IMR-90 (cell line): Measurements from ENCODE around the gene MCTP2. TPM values are rescaled to one million over a fixed set of nuclear protein-coding genes. Genes with fewer than 3 reads are reported as not detected.

Experiments used
- ATAC-seq: fragments of 200-7000 bp; cut with Tn5 transposase; 2 replicates; pipeline ENCODE4 v1.9.1; 2020; ENCODE audit warnings: low read depth, mild to moderate bottlenecking, moderate library complexity
- BruUV-seq: library from RNA; stranded (reverse); fragments of 400-500 nt; replicated peaks from 2 replicates; lab custom pipeline; 2021; lab: Mats Ljungman, UMichigan
- CTCF ChIA-PET: fragments of 300-600 bp; formaldehyde crosslinking; extraction: SDS; loops from one replicate; lab custom pipeline; 2021; ENCODE audit warnings: antibody characterized with exemption; lab: Yijun Ruan, JAX
- POLR2A ChIA-PET: fragments of 300-600 bp; sonication (Branson Sonifier 250); formaldehyde crosslinking; loops from one replicate; lab custom pipeline; 2022; ENCODE audit warnings: antibody characterized with exemption; ENCODE audit not compliant: unreplicated experiment; lab: Charles Lee
- DNase-seq: peaks from one replicate; pipeline ENCODE4 v3.0.0; 2013
- H2AFZ ChIP-seq: replicated peaks from 2 replicates; pipeline ENCODE3; 2013; ENCODE audit warnings: low read length, mild to moderate bottlenecking; ENCODE audit not compliant: poor library complexity
- H2AK5ac ChIP-seq: 2 replicates; pipeline ENCODE4 v1.6.1; 2013; ENCODE audit warnings: low read depth, low read length, inconsistent platforms
- H2AK9ac ChIP-seq: replicated peaks from 2 replicates; pipeline ENCODE3; 2013; ENCODE audit warnings: mild to moderate bottlenecking, low read depth, low read length, moderate library complexity; ENCODE audit not compliant: poor library complexity
- H2BK120ac ChIP-seq: 2 replicates; pipeline ENCODE4 v1.6.1; 2013; ENCODE audit warnings: low read depth, low read length, inconsistent platforms
- H2BK15ac ChIP-seq: 3 replicates; pipeline ENCODE4 v1.6.1; 2013; ENCODE audit warnings: low read depth, low read length, inconsistent platforms
- H2BK20ac ChIP-seq: 2 replicates; pipeline ENCODE4 v1.6.1; 2013; ENCODE audit warnings: low read depth, mild to moderate bottlenecking, inconsistent platforms, low read length, moderate library complexity
- H2BK5ac ChIP-seq: 2 replicates; pipeline ENCODE4 v1.6.1; 2013; ENCODE audit warnings: mild to moderate bottlenecking, low read depth, low read length, inconsistent platforms; ENCODE audit not compliant: poor library complexity, severe bottlenecking
- H3K14ac ChIP-seq: replicated peaks from 2 replicates; pipeline ENCODE4 v1.6.1; 2013; ENCODE audit warnings: low read depth, low read length, inconsistent platforms
- H3K18ac ChIP-seq: 2 replicates; pipeline ENCODE4 v1.6.1; 2013; ENCODE audit warnings: low read depth, low read length, control low read depth
- H3K23ac ChIP-seq: 2 replicates; pipeline ENCODE4 v1.6.1; 2013; ENCODE audit warnings: low read depth, low read length, inconsistent platforms
- H3K27ac ChIP-seq: 2 replicates; pipeline ENCODE4 v1.5.1; 2013; ENCODE audit warnings: mild to moderate bottlenecking, control low read depth, low read length; ENCODE audit not compliant: insufficient read depth
- H3K27me3 ChIP-seq: 2 replicates; pipeline ENCODE4 v1.6.1; 2013; ENCODE audit warnings: low read length; ENCODE audit not compliant: control insufficient read depth, insufficient read depth
- H3K36me3 ChIP-seq: 2 replicates; pipeline ENCODE4 v1.6.1; 2013; ENCODE audit warnings: low read length, mixed read lengths; ENCODE audit not compliant: control insufficient read depth, insufficient read depth
- H3K4ac ChIP-seq: 2 replicates; pipeline ENCODE4 v1.6.1; 2013; ENCODE audit warnings: low read depth, low read length, inconsistent platforms
- H3K4me1 ChIP-seq: 2 replicates; pipeline ENCODE4 v1.6.1; 2013; ENCODE audit warnings: low read length, mixed read lengths; ENCODE audit not compliant: control insufficient read depth, insufficient read depth
- H3K4me2 ChIP-seq: 2 replicates; pipeline ENCODE4 v1.6.1; 2013; ENCODE audit warnings: low read depth, mild to moderate bottlenecking, control low read depth, low read length, moderate library complexity
- H3K4me3 ChIP-seq: 2 replicates; pipeline ENCODE4 v1.5.1; 2013; ENCODE audit warnings: low read depth, mild to moderate bottlenecking, control low read depth, low read length, moderate library complexity; ENCODE audit not compliant: insufficient read depth
- H3K56ac ChIP-seq: 2 replicates; pipeline ENCODE4 v1.6.1; 2013; ENCODE audit warnings: low read length, inconsistent platforms; ENCODE audit not compliant: insufficient read depth; ENCODE audit errors: extremely low read depth
- H3K79me1 ChIP-seq, 2 experiments: 2 replicates each; pipeline ENCODE4 v1.6.1; 2013; ENCODE audit warnings: low read length in 2 of 2, inconsistent platforms in 1 of 2, low read depth in 1 of 2
- H3K9ac ChIP-seq: 2 replicates; pipeline ENCODE4 v1.6.1; 2013; ENCODE audit warnings: low read depth, low read length, control low read depth
- H3K9me1 ChIP-seq: 2 replicates; pipeline ENCODE4 v1.6.1; 2013; ENCODE audit warnings: low read length, inconsistent platforms; ENCODE audit not compliant: insufficient read depth
- H3K9me3 ChIP-seq: 2 replicates; pipeline ENCODE4 v1.6.1; 2013; ENCODE audit warnings: low read length; ENCODE audit not compliant: control insufficient read depth, insufficient read depth
- H4K20me1 ChIP-seq: 2 replicates; pipeline ENCODE4 v1.6.1; 2013; ENCODE audit warnings: low read length, inconsistent platforms; ENCODE audit not compliant: insufficient read depth
- H4K5ac ChIP-seq: 2 replicates; pipeline ENCODE4 v1.6.1; 2013; ENCODE audit warnings: mild to moderate bottlenecking, low read depth, low read length, control low read depth
- H4K8ac ChIP-seq, 2 experiments: 2 replicates each; pipeline ENCODE4 v1.6.1; 2013; ENCODE audit warnings: low read depth in 2 of 2, low read length in 2 of 2, control low read depth in 1 of 2, inconsistent platforms in 1 of 2
- H4K91ac ChIP-seq: 2 replicates; pipeline ENCODE4 v1.6.1; 2013; ENCODE audit warnings: low read depth, low read length, inconsistent platforms; ENCODE audit not compliant: insufficient read depth
- MXI1 ChIP-seq: IDR thresholded peaks from 2 replicates; pipeline ENCODE4 v1.6.1; 2012; ENCODE audit warnings: low read depth, mild to moderate bottlenecking, low read length, moderate library complexity, borderline replicate concordance
- NFE2L2 ChIP-seq: fragments of 150-350 bp; IDR thresholded peaks from 2 replicates; pipeline ENCODE4 v1.6.1; 2016; ENCODE audit warnings: low read depth, mild to moderate bottlenecking, low read length
- RFX5 ChIP-seq: IDR thresholded peaks from 2 replicates; pipeline ENCODE4 v1.8.0; 2012; ENCODE audit warnings: low read depth, mild to moderate bottlenecking, low read length, moderate library complexity
- WGBS, 2 experiments: methylation state at CpG; one replicate each; pipeline versions ENCODE4 v1.1.5 to v1.1.7; 2013; ENCODE audit warnings: missing lambda C conversion rate in 2 of 2; ENCODE audit not compliant: insufficient read length in 1 of 2; ENCODE audit errors: extremely low coverage in 2 of 2; 5-methylcytosine and 5-hydroxymethylcytosine counted together
- dilution Hi-C: fragments of 300-500 bp; cut with HindIII; formaldehyde crosslinking; loops from one replicate; pipeline ENCODE4 v1.14.3; 2018; ENCODE audit warnings: low sequenced_read_pairs; ENCODE audit not compliant: unreplicated experiment
- in situ Hi-C: fragments of 300-500 bp; cut with MboI; formaldehyde crosslinking; loops from 3 replicates; pipeline ENCODE4 v1.14.3; 2019; ENCODE audit warnings: low sequenced_read_pairs, inconsistent platforms, mixed read lengths
- intact Hi-C: fragments of 100-400 bp; cut with micrococcal nuclease; formaldehyde crosslinking; loops from 2 replicates; pipeline ENCODE4 v1.10.0; 2022
- polyA plus RNA-seq, 3 experiments: library from polyadenylated mRNA; depleted of rRNA; stranded (reverse); fragments of >200 nt; gene quantifications; 2 replicates each; pipeline ENCODE4 v1.2.3, GENCODE V29; 2012; ENCODE audit warnings: low replicate concordance in 1 of 3
- total RNA-seq: library from RNA; depleted of rRNA; stranded (reverse); fragments of >200 nt; gene quantifications from 2 replicates; pipeline ENCODE4 v1.2.3, GENCODE V29; 2012
- TF ChIP-seq, protein P1 (sequence below): fragments of 150-350 bp; IDR thresholded peaks from 2 replicates; pipeline ENCODE4 v1.6.1; 2016; ENCODE audit warnings: low read depth, mild to moderate bottlenecking, low read length, moderate library complexity, borderline replicate concordance
- TF ChIP-seq, protein P2 (sequence below): fragments of 150-350 bp; IDR thresholded peaks from 2 replicates; pipeline ENCODE4 v1.6.1; 2017; ENCODE audit warnings: mild to moderate bottlenecking, antibody characterized with exemption, low read length, low read depth

The MCTP2 gene
- total and polyA plus RNA-seq, 2 of the 4 experiments (the other 2 are of a cell fraction) = 5.1 to 9.9 TPM

DNA sequence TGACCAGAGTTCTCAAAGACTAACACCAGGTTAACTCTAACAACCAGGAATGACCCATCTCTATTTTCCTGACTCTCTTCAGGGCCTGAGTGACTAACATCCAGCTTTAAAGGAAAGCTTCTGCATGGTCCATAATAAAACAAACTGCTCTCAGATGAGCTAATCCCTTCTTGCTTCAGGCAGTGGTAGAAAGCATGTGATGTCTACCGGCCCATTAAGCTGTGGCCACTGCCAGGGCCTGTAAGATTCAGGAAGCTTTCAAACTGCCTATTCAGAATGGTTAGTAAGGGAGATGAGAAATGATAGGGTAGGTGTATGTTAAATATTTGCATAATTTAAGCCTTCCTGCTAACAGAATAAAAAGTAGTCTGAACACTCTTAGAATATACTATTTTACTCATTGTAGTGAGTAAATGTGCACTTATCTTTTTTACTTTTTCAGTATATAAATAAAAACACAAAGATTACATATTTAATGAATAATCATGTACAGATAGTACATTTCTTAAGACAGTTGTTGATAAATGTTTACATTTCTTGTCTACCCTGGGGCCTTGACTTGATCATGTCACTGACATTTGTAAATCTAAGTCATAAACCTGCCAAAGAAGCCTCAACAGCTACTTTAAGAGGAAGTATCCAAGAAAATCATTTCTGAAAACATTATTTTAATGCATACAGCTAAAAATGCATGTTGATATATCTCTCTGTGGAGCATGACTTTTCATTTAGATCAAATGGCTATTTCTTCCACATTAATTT, 222.0 kb downstream of the MCTP2 start:
- Histone ChIP-seq H3K9me1 (no peaks in the 10 kb centered on the region), H3K4ac (no peak overlapping the region), H3K79me1 (no peaks in the 10 kb centered on the region), H3K4me2 (no peak overlapping the region), H2AFZ (no peak overlapping the region), H3K36me3 (no peaks in the 10 kb centered on the region; the same call in 1 of the 2 replicates), H2BK15ac (no peak overlapping the region), H4K5ac (no peak overlapping the region), H3K9me3 (no peaks in the 10 kb centered on the region), H2AK5ac (no peak overlapping the region), H4K20me1 (no peaks in the 10 kb centered on the region), H4K91ac (no peak overlapping the region), H3K27me3 (no peaks in the 10 kb centered on the region), H2BK5ac (no peak overlapping the region), H3K18ac (no peak overlapping the region), H2BK120ac (no peak overlapping the region), H4K8ac (no peak overlapping the region), H3K4me1 (no peaks in the 10 kb centered on the region; the same call in 1 of the 2 replicates), H3K56ac (no peak overlapping the region), H3K23ac (no peak overlapping the region), H3K9ac (no peak overlapping the region), H2BK20ac (no peak overlapping the region), H3K4me3 (no peak overlapping the region), H3K14ac (no peak overlapping the region), H3K27ac (no peak overlapping the region), H2AK9ac (no peak overlapping the region)
- TF ChIP-seq MXI1 = no peak
- TF ChIP-seq, protein P1, sequence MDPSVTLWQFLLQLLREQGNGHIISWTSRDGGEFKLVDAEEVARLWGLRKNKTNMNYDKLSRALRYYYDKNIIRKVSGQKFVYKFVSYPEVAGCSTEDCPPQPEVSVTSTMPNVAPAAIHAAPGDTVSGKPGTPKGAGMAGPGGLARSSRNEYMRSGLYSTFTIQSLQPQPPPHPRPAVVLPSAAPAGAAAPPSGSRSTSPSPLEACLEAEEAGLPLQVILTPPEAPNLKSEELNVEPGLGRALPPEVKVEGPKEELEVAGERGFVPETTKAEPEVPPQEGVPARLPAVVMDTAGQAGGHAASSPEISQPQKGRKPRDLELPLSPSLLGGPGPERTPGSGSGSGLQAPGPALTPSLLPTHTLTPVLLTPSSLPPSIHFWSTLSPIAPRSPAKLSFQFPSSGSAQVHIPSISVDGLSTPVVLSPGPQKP = no peak
- no peak for TF ChIP-seq NFE2L2
- TF ChIP-seq, protein P2, sequence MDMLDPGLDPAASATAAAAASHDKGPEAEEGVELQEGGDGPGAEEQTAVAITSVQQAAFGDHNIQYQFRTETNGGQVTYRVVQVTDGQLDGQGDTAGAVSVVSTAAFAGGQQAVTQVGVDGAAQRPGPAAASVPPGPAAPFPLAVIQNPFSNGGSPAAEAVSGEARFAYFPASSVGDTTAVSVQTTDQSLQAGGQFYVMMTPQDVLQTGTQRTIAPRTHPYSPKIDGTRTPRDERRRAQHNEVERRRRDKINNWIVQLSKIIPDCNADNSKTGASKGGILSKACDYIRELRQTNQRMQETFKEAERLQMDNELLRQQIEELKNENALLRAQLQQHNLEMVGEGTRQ = no peak
- TF ChIP-seq RFX5 = no peak
- intact Hi-C loops = no loop called here
- ChIA-PET CTCF (interaction anchor here (1.2 to 1.5 kb wide), 3 partner anchors 9 to 14 kb away, joined by 3 to 5 read pairs (median 3); no protein-coding TSS in a partner anchor), POLR2A (no interaction called here)
- no CpG with 5 or more reads among the region's 1 CpG for WGBS, 2 experiments
- ATAC-seq (peak; percentile 49; the same call in 1 of the 2 replicates), DNase-seq (peak; percentile 39)
- BruUV-seq = no TSS peak
- dilution Hi-C loops = no loop called here
- in situ Hi-C loops = no loop called here
